ENCODE measurements around the gene GNGT1.
"Not testable (repeated sequence)": the region's sequence is repeated elsewhere in the genome, so short reads cannot be mapped to it uniquely, and the experiment has no call there.

GRCh38 chr7:93915206-93915842, 9.0 kb downstream of the GNGT1 start:
- not testable (repeated sequence) for TF ChIP-seq ISL1 (CRISPR knock-in tag; IDR thresholded peaks at IDR 0.05); SNAI2 (CRISPR knock-in tag; IDR thresholded peaks at IDR 0.05); RARB (CRISPR knock-in tag; IDR thresholded peaks at IDR 0.05); ZNF565 (CRISPR knock-in tag; conservative IDR thresholded peaks at IDR 0.05; ENCODE audit: low read depth); CSDC2 (CRISPR knock-in tag; IDR thresholded peaks at IDR 0.05)

All from SK-N-SH treated with all-trans-retinoic acid at 6 μM for 48 hours (cell line).